Activated CD4-positive, alpha-beta T cell treated with anti-CD3 and anti-CD28 coated beads for 36 hours (primary cell): ENCODE data around the gene NTN1. TPM values are rescaled to one million over a fixed set of nuclear protein-coding genes. Genes with fewer than 3 reads are reported as not detected.

Experiments
- ATAC-seq: fragments of 200-7000 bp; cut with Tn5 transposase; one replicate; pipeline ENCODE4 v1.10.0; 2021; ENCODE audit warnings: mild to moderate bottlenecking, moderate library complexity
- CTCF ChIA-PET: fragments of 350-600 bp; sonication (Branson Sonifier 250); formaldehyde crosslinking; loops from one replicate; lab custom pipeline; 2021; ENCODE audit warnings: antibody characterized with exemption; lab: Charles Lee
- POLR2A ChIA-PET: fragments of 350-600 bp; sonication (Branson Sonifier 250); formaldehyde crosslinking; loops from one replicate; lab custom pipeline; 2021; ENCODE audit warnings: antibody characterized with exemption, inconsistent platforms; lab: Charles Lee
- DNase-seq: peaks from one replicate; pipeline ENCODE4 v3.0.0-alpha.2; 2020
- H3K27ac Mint-ChIP-seq: one replicate; pipeline ENCODE4 v1.8.0; 2021; ENCODE audit warnings: mixed read lengths
- H3K27me3 Mint-ChIP-seq: one replicate; pipeline ENCODE4 v1.8.0; 2021; ENCODE audit warnings: mixed read lengths
- H3K36me3 Mint-ChIP-seq: one replicate; pipeline ENCODE4 v1.8.0; 2021; ENCODE audit warnings: low read depth, mixed read lengths
- H3K4me1 Mint-ChIP-seq: one replicate; pipeline ENCODE4 v1.8.0; 2021; ENCODE audit warnings: mixed read lengths
- H3K4me3 Mint-ChIP-seq: one replicate; pipeline ENCODE4 v1.8.0; 2021; ENCODE audit warnings: mild to moderate bottlenecking, moderate library complexity, mixed read lengths
- H3K9me3 Mint-ChIP-seq: one replicate; pipeline ENCODE4 v1.8.0; 2021; ENCODE audit warnings: low read depth, mixed read lengths
- intact Hi-C, 2 experiments: fragments of 100-400 bp; cut with DNase I in 1 of 2; cut with micrococcal nuclease in 1 of 2; formaldehyde crosslinking; loops; one replicate each; pipeline versions ENCODE4 v1.14.2 to v1.15.1; 2022 to 2024; cut with DNase I, micrococcal nuclease
- total RNA-seq, 2 experiments: library from RNA; stranded (reverse); gene quantifications; one replicate each; pipeline ENCODE4 v1.2.3, GENCODE V29; 2021

NTN1 gene
- total RNA-seq, 2 experiments from 2014 or later: 0.60 to 0.71 TPM

DNA sequence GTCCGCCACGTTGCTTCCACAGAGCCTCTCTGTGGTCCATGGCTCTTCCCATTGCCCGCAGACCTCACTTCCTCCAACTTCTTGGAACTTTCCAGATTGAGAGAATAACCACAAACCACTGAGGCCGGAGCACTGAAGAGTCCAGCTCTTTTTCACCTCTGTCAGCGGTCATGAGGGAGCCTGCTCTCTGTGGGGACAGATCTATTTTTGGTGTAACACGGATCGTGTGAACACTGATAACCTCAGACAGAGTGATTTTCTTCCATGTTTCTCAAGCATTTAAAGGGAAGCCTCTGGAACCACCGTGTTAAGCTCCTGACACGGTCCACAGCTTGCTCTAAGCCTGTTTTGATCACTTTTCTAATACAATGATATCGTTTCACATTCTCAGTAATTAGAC, 49.7 kb downstream of the NTN1 start:
- no peaks in the 10 kb centered on the region for H3K36me3 Mint-ChIP-seq
- intact Hi-C loops: no loop called here
- H3K4me3 Mint-ChIP-seq: no peak overlapping the region
- H3K4me1 Mint-ChIP-seq: no peaks in the 10 kb centered on the region
- ATAC-seq (no peak), DNase-seq (no peak)
- no peak overlapping the region for H3K27ac Mint-ChIP-seq
- ChIA-PET CTCF (interaction anchor here (0.6 kb wide), 1 partner anchor 362 kb away, joined by 3 read pairs; no protein-coding TSS in a partner anchor), POLR2A (interaction anchor here (0.7 kb wide), 1 partner anchor 16 kb away, joined by 3 read pairs; no protein-coding TSS in a partner anchor)
- peaks cover 2% of the 10 kb centered on the region for H3K27me3 Mint-ChIP-seq
- H3K9me3 Mint-ChIP-seq: no peaks in the 10 kb centered on the region

- ChIA-PET POLR2A (no interaction called here), CTCF (interaction anchor here (0.6 to 1.3 kb wide), 2 partner anchors 221 to 361 kb away, joined by 3 to 4 read pairs; no protein-coding TSS in a partner anchor)
- DNase-seq (no peak), ATAC-seq (no peak)
- Mint-ChIP-seq H3K4me3 (no peak overlapping the region), H3K36me3 (no peaks in the 10 kb centered on the region), H3K4me1 (no peaks in the 10 kb centered on the region), H3K27ac (no peak overlapping the region), H3K27me3 (peaks cover 2% of the 10 kb centered on the region), H3K9me3 (no peaks in the 10 kb centered on the region)
- intact Hi-C loops: no loop called here
Observed at GRCh38 chr17:9071811-9072498, 50.6 kb downstream of the NTN1 start.

DNA sequence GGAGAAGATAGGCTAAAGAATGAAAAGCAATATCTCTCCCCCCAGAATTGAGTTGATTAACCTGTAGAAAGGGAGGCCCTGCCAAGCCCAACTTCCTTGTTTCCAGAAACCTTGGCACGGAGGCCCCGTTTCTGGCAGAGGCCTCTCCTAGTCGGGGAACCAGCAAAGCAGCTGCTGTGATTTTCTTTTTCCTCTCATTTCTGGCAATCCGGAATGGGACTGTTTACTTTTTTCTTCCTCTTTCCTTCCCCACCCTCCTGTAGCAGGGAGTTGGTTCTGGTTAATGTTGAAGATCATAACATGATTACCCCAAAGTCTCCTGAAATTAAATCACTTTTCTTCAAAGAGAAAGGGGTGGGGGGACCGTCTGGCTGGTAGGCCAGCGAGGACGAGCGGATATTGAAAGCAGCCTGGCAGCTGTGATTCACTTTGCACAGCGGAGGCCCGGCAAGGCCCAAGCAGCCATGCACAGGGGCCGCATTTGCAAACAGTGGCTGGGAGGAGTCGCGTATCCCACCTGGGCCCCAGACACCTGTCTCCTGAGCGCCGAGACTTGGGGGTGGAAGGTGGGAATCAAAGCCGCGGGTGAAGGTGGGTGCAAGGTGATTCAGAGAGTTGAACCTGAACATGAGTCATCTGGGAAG, 51.5 kb downstream of the NTN1 start:
- Mint-ChIP-seq H3K4me3 (no peak overlapping the region), H3K27me3 (peaks cover 2% of the 10 kb centered on the region), H3K9me3 (no peaks in the 10 kb centered on the region), H3K36me3 (no peaks in the 10 kb centered on the region), H3K4me1 (no peaks in the 10 kb centered on the region), H3K27ac (no peak overlapping the region)
- ChIA-PET POLR2A (interaction anchor here (0.6 kb wide), 1 partner anchor 10 kb away, joined by 5 read pairs; no protein-coding TSS in a partner anchor), CTCF (interaction anchor here (1.3 kb wide), 1 partner anchor 220 kb away, joined by 4 read pairs; no protein-coding TSS in a partner anchor)
- DNase-seq (no peak), ATAC-seq (no peak)
- intact Hi-C loops: no loop called here

DNA sequence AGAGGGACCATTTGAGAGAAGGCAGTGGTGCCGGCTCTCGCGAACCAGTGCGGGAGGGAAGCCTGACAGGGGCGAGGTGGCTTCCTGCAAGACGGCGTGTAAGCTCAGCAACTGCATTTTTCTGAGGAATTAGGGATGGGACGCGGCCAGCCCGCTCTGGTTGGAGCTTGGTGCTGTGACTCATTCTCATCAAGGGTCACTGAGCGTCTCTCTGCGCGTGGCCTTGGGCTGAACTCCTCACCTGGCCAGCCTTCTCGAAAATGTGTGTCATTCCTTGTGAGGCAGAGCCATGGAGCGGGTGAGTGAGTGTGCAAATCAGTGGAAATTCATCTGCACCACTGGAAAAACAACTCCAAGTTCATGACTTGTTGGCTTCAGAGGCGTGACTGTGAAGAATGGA, 52.8 kb downstream of the NTN1 start:
- H3K36me3 Mint-ChIP-seq: no peaks in the 10 kb centered on the region
- no peak for DNase-seq
- intact Hi-C loops: no loop called here
- no peak overlapping the region for H3K4me3 Mint-ChIP-seq
- peaks cover 2% of the 10 kb centered on the region for H3K27me3 Mint-ChIP-seq
- no peak for ATAC-seq
- no peak overlapping the region for H3K27ac Mint-ChIP-seq
- ChIA-PET CTCF (no interaction called here), POLR2A (no interaction called here)
- H3K9me3 Mint-ChIP-seq: no peaks in the 10 kb centered on the region
- no peaks in the 10 kb centered on the region for H3K4me1 Mint-ChIP-seq

DNA sequence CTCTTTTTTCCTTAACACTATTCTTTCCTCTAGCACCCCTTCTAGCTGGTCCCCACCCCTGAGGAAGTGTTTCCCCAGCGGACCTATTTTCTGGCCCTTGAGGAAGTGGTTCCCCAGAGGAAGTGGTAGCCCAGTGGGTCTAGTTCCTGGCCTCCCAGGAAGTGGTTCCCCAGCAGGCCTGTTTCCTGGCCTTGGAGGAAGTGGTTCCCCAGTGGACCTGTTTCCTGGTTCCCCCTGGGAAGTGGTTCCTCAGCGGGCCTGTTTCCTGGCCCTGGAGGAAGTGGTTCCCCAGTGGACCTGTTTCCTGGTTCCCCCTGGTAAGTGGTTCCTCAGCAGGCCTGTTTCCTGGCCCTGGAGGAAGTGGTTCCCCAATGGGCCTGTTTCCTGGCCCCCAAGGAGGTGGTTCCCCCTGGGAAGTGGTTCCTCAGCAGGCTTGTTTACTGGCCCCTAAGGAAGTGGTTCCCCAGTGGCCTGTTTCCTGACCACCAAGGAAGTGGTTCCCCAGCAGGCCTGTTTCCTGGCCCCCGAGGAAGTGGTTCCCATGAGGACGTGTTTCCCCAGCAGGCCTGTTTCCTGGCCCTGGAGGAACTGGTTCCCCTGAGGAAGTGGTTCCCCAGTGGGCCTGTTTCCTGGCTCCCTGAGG, 58.3 kb downstream of the NTN1 start:
- Mint-ChIP-seq H3K27ac (no peak overlapping the region), H3K4me3 (no peak overlapping the region), H3K27me3 (no peaks in the 10 kb centered on the region), H3K4me1 (peaks cover 2% of the 10 kb centered on the region), H3K36me3 (no peaks in the 10 kb centered on the region), H3K9me3 (peaks cover 2% of the 10 kb centered on the region)
- CTCF ChIA-PET: interaction anchor here (1.4 kb wide), 1 partner anchor 10 kb away, joined by 4 read pairs; no protein-coding TSS in a partner anchor
- intact Hi-C loops: no loop called here
- ATAC-seq: no peak
- DNase-seq: peak; percentile 14
- POLR2A ChIA-PET: no interaction called here

DNA sequence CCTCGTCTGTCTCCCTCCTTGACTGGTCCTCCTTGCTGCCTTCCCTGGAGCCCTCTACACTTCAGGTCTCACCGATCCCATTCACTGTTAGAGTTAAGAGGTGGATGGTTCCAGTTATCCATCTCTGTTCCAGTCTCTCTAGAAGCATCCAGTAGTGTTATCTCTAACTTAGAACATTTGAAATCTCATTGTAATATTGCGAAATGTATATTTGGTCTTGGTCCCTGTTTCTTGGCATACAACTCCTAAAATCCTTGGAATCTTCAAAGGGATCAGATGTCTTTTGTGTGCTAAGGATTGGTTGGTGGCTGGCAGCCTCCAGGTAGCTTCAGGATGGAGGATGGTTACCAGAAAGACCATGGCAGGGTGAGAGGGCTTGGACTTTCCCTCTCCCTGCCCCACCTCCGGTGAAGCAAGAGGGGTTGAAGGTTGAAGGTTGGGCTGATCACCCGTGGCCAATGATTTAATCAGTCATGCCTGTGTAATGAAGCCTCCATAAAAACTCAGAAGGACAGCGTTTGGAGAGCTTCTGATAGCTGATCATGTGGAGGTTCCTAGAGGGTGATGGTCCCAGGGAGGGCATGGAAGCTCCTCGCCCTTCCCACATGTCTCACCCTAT, 59.1 kb downstream of the NTN1 start:
- no peak for ATAC-seq
- CTCF ChIA-PET: no interaction called here

DNA sequence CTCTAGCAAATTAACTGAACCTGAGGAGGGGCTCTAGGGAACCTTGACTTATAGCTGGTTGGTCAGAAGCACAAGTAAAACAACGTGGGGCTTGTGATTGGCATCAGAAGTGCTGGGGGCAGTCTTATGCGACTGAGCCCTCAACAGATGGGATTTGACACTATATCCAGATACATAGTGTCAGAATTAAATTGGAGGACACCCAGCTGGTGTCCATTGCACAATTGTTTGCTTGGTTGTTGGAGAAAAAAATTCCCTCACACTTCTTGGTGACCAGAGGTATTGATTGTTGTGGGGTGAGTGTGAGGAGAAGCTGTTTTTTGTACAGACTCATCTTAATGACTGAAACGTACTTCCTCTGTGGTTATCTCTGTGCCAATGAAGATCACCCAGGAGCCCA, 59.7 kb downstream of the NTN1 start:
- Mint-ChIP-seq H3K27me3 (no peaks in the 10 kb centered on the region), H3K27ac (no peak overlapping the region), H3K4me1 (peaks cover 2% of the 10 kb centered on the region), H3K36me3 (no peaks in the 10 kb centered on the region), H3K9me3 (peaks cover 2% of the 10 kb centered on the region), H3K4me3 (no peak overlapping the region)
- intact Hi-C loops: no loop called here
- ATAC-seq (no peak), DNase-seq (no peak)
- ChIA-PET CTCF (no interaction called here), POLR2A (no interaction called here)

More for the DNA sequence above, 59.1 kb downstream of the NTN1 start:
- H3K36me3 Mint-ChIP-seq: no peaks in the 10 kb centered on the region
- POLR2A ChIA-PET: no interaction called here
- no peaks in the 10 kb centered on the region for H3K27me3 Mint-ChIP-seq
- no peak overlapping the region for H3K4me3 Mint-ChIP-seq
- intact Hi-C loops: no loop called here
- no peak for DNase-seq
- H3K4me1 Mint-ChIP-seq: peaks cover 2% of the 10 kb centered on the region
- H3K27ac Mint-ChIP-seq: peak overlapping the region; percentile 35
- peaks cover 2% of the 10 kb centered on the region for H3K9me3 Mint-ChIP-seq

DNA sequence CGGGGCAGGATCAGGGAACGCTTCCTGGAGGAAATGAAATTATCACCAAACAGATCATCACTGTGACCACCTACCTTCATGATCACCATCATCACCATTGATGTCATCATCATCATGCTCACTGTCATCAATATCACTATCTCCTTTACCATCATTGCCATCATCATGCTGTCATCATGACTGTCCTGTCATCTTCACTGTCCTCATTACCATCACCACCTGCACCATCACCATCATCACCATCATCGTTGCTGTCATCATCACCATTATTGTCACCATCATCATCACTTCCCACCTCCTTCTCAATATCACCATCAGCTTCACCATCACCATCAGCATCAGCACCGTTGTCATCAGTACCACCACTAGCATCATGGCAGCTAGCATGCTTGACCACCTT, 65.3 kb downstream of the NTN1 start:
- no peaks in the 10 kb centered on the region for H3K36me3 Mint-ChIP-seq
- intact Hi-C loops: no loop called here
- no peaks in the 10 kb centered on the region for H3K9me3 Mint-ChIP-seq
- no peak overlapping the region for H3K4me3 Mint-ChIP-seq
- peaks cover 2% of the 10 kb centered on the region for H3K27me3 Mint-ChIP-seq
- POLR2A ChIA-PET: no interaction called here
- ATAC-seq (no peak), DNase-seq (no peak)
- no peaks in the 10 kb centered on the region for H3K4me1 Mint-ChIP-seq
- CTCF ChIA-PET: no interaction called here
- no peak overlapping the region for H3K27ac Mint-ChIP-seq

DNA sequence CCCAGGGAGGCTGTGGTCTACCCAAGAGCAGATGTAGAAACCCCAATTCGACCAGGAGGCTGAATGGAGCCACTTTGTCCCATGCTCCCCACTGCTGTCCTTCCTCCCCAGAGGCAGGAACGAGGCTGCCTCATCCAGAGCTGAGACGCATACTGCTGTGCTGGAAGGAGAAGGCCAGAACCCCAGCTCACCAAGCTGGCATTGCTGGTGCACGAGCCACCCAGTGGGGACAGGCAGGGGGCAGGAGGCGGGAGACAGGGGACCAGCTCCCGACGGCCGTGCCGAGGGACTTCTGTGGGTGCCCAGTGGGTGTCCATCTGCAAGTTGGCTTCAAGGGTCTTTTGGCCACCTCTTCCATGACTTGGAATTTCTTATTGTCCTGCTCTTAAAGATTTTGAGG, 66.6 kb downstream of the NTN1 start:
- DNase-seq (no peak), ATAC-seq (no peak)
- Mint-ChIP-seq H3K36me3 (no peaks in the 10 kb centered on the region), H3K4me3 (no peak overlapping the region), H3K27me3 (peaks cover 2% of the 10 kb centered on the region), H3K27ac (no peak overlapping the region), H3K9me3 (no peaks in the 10 kb centered on the region), H3K4me1 (no peaks in the 10 kb centered on the region)
- ChIA-PET CTCF (interaction anchor here (0.8 kb wide), 1 partner anchor 34 kb away, joined by 3 read pairs; no protein-coding TSS in a partner anchor), POLR2A (no interaction called here)
- intact Hi-C loops: no loop called here

GRCh38 chr17:9090641-9091096, 69.4 kb downstream of the NTN1 start:
- no peak for ATAC-seq
- ChIA-PET POLR2A (no interaction called here), CTCF (no interaction called here)
- DNase-seq: no peak
- Mint-ChIP-seq H3K4me3 (no peak overlapping the region), H3K27ac (no peak overlapping the region), H3K9me3 (no peaks in the 10 kb centered on the region), H3K36me3 (no peaks in the 10 kb centered on the region), H3K4me1 (no peaks in the 10 kb centered on the region), H3K27me3 (peaks cover 2% of the 10 kb centered on the region)
- intact Hi-C loops: no loop called here

- Mint-ChIP-seq H3K9me3 (no peaks in the 10 kb centered on the region), H3K27ac (no peak overlapping the region), H3K27me3 (peaks cover 11% of the 10 kb centered on the region), H3K4me1 (no peaks in the 10 kb centered on the region), H3K36me3 (no peaks in the 10 kb centered on the region), H3K4me3 (no peak overlapping the region)
- ATAC-seq (no peak), DNase-seq (no peak)
- intact Hi-C loops: no loop called here
- POLR2A ChIA-PET: no interaction called here
- CTCF ChIA-PET: interaction anchor here (1.4 kb wide), 1 partner anchor 55 kb away, joined by 3 read pairs; no protein-coding TSS in a partner anchor
Observed at GRCh38 chr17:9094193-9094592, 72.9 kb downstream of the NTN1 start.
